Type B pancreatic cell (in vitro differentiated cells): ENCODE measurements around the gene HERC6. TPM values are rescaled to one million over a fixed set of nuclear protein-coding genes. Genes with fewer than 3 reads are reported as not detected.
A peak's percentile ranks its signal among the peaks of the same experiment; 100 is the strongest.
"Not testable (repeated sequence)": the region's sequence is repeated elsewhere in the genome, so short reads cannot be mapped to it uniquely, and the experiment has no call there.

Experiments
- DNase-seq: peaks from one replicate; pipeline ENCODE4 v3.0.0; 2021; ENCODE audit warnings: mixed read lengths; ENCODE audit not compliant: unreplicated experiment; ENCODE audit errors: extremely low spot score
- H3K27ac Mint-ChIP-seq: 2 replicates; pipeline ENCODE4 v1.8.0; 2021; ENCODE audit warnings: mild to moderate bottlenecking, mixed read lengths
- H3K27me3 Mint-ChIP-seq: 2 replicates; pipeline ENCODE4 v1.8.0; 2021; ENCODE audit warnings: mixed read lengths
- H3K36me3 Mint-ChIP-seq: 2 replicates; pipeline ENCODE4 v1.8.0; 2021; ENCODE audit warnings: mixed read lengths
- H3K4me1 Mint-ChIP-seq: one replicate; pipeline ENCODE4 v1.8.0; 2021; ENCODE audit warnings: mixed read lengths; ENCODE audit not compliant: unreplicated experiment
- H3K4me3 Mint-ChIP-seq: 2 replicates; pipeline ENCODE4 v1.8.0; 2021; ENCODE audit warnings: mild to moderate bottlenecking, mixed read lengths
- H3K9me3 Mint-ChIP-seq: 2 replicates; pipeline ENCODE4 v1.8.0; 2021; ENCODE audit warnings: mixed read lengths
- CTCF ChIP-seq: fragments of 200-600 bp; sonication (generic); conservative IDR thresholded peaks from 2 replicates; pipeline ENCODE4 v1.5.0; 2021; ENCODE audit warnings: antibody characterized with exemption, mild to moderate bottlenecking
- long read RNA-seq: library from polyadenylated mRNA; unstranded; transcript quantifications from one replicate; pipeline ENCODE4 v2.0.0, GENCODE V29; 2020
- total RNA-seq: library from RNA; stranded (reverse); gene quantifications from 2 replicates; pipeline ENCODE4 v1.2.1, GENCODE V29; 2021; ENCODE audit warnings: low replicate concordance

Gene HERC6
- total RNA-seq, result 13.1 and 30.8 TPM in 2 replicates
- long read RNA-seq, transcript HERC6-201 (23 exons, 3,779 nt), result major isoform, 56 of 119 reads
- long read RNA-seq, partial matches to known transcripts, result 39 of 119 reads
- long read RNA-seq, other reads (novel, unspliced or antisense), result 20 of 119 reads

- Mint-ChIP-seq H3K9me3 (no peaks in the 10 kb centered on the region), H3K36me3 (no peaks in the 10 kb centered on the region), H3K27ac (peak within 1 kb of the TSS; percentile 90), H3K4me3 (peak within 1 kb of the TSS; percentile 94), H3K4me1 (peaks cover 7% of the 10 kb centered on the region), H3K27me3 (peaks cover 11% of the 10 kb centered on the region)
- peak; percentile 79 for TF ChIP-seq CTCF
- DNase-seq, result peak; percentile 74
Measured at GRCh38 chr4:88378691-88379559, at the start of gene HERC6. TSS of gene HERC6 (plus strand) at chr4:88378852. CDS start at chr4:88378922, 70 bp downstream.

- no peak for DNase-seq
- no peak overlapping the region for H3K4me3 Mint-ChIP-seq
- H3K4me1 Mint-ChIP-seq, result peaks cover 19% of the 10 kb centered on the region
- no peak overlapping the region for H3K27ac Mint-ChIP-seq
- H3K27me3 Mint-ChIP-seq, result no peaks in the 10 kb centered on the region
- no peaks in the 10 kb centered on the region for H3K9me3 Mint-ChIP-seq
- H3K36me3 Mint-ChIP-seq, result no peaks in the 10 kb centered on the region
- no peak for TF ChIP-seq CTCF
Measured at GRCh38 chr4:88333741-88334405, 44.8 kb upstream of the HERC6 start.

- H3K36me3 Mint-ChIP-seq, result no peaks in the 10 kb centered on the region
- DNase-seq, result no peak
- H3K27me3 Mint-ChIP-seq, result no peaks in the 10 kb centered on the region
- TF ChIP-seq CTCF, result no peak
- H3K4me3 Mint-ChIP-seq, result no peak overlapping the region
- no peak overlapping the region for H3K27ac Mint-ChIP-seq
- H3K9me3 Mint-ChIP-seq, result no peaks in the 10 kb centered on the region
- peaks cover 19% of the 10 kb centered on the region for H3K4me1 Mint-ChIP-seq
Measured at GRCh38 chr4:88335092-88335665, 43.5 kb upstream of the HERC6 start.

- DNase-seq, result no peak
- H3K4me3 Mint-ChIP-seq, result no peak overlapping the region
- no peaks in the 10 kb centered on the region for H3K9me3 Mint-ChIP-seq
- H3K27me3 Mint-ChIP-seq, result no peaks in the 10 kb centered on the region
- H3K4me1 Mint-ChIP-seq, result peaks cover 16% of the 10 kb centered on the region
- no peaks in the 10 kb centered on the region for H3K36me3 Mint-ChIP-seq
- peak overlapping the region; percentile 7 for H3K27ac Mint-ChIP-seq
- no peak for TF ChIP-seq CTCF
Measured at GRCh38 chr4:88341227-88342192, 37.1 kb upstream of the HERC6 start.

- H3K9me3 Mint-ChIP-seq, H3K4me1 Mint-ChIP-seq: not testable (repeated sequence)
Measured at GRCh38 chr4:88346902-88347301, 31.8 kb upstream of the HERC6 start.

GRCh38 chr4:88348761-88349160, 29.9 kb upstream of the HERC6 start:
- H3K4me3 Mint-ChIP-seq, H3K27ac Mint-ChIP-seq, H3K36me3 Mint-ChIP-seq, H3K4me1 Mint-ChIP-seq, H3K27me3 Mint-ChIP-seq, DNase-seq, H3K9me3 Mint-ChIP-seq: not testable (repeated sequence)

More at GRCh38 chr4:88346902-88347301, 31.8 kb upstream of the HERC6 start:
- not testable (repeated sequence) for H3K27ac Mint-ChIP-seq, DNase-seq, H3K27me3 Mint-ChIP-seq, H3K4me3 Mint-ChIP-seq, H3K36me3 Mint-ChIP-seq
